Peyer's patch (tissue), 4 donors: ENCODE results near the gene LILRB2. TPM values are rescaled to one million over a fixed set of nuclear protein-coding genes. Genes with fewer than 3 reads are reported as not detected.
"Not testable (repeated sequence)": the region's sequence is repeated elsewhere in the genome, so short reads cannot be mapped to it uniquely, and the experiment has no call there.

Experiments
- DNase-seq, 3 donors: peaks; one replicate each; pipeline ENCODE4 v3.0.0-alpha.2; 2017 to 2019
- H3K27ac ChIP-seq, 4 donors: fragments of 200-600 bp; sonication (generic); one replicate each; pipeline ENCODE4 v1.5.1; 2016 to 2019
- H3K27me3 ChIP-seq, 2 donors: fragments of 200-600 bp; sonication (generic); one replicate each; pipeline ENCODE4 v1.5.1; 2019
- H3K36me3 ChIP-seq, 3 donors: fragments of 200-600 bp; sonication (generic); one replicate each; pipeline ENCODE4 v1.5.1; 2016 to 2019
- H3K4me1 ChIP-seq, 4 donors: fragments of 200-600 bp; sonication (generic); one replicate each; pipeline ENCODE4 v1.5.1; 2016 to 2019
- H3K4me3 ChIP-seq, 4 donors: fragments of 200-600 bp; sonication (generic); 1 replicate in 3 of 4; 2 replicates in 1 of 4; pipeline ENCODE4 v1.5.1; 2016 to 2019; ENCODE audit warnings: mild to moderate bottlenecking in 1 of 4
- H3K9me3 ChIP-seq, 4 donors: fragments of 200-600 bp; sonication (generic); one replicate each; pipeline ENCODE4 v1.5.1; 2016 to 2019; ENCODE audit warnings: mild to moderate bottlenecking in 1 of 4
- POLR2A ChIP-seq, 2 donors: fragments of 450-650 bp; IDR thresholded peaks; one replicate each; pipeline ENCODE4 v1.5.1; 2017; ENCODE audit warnings: antibody characterized with exemption in 2 of 2, mild to moderate bottlenecking in 2 of 2, moderate library complexity in 2 of 2
- small RNA-seq, 2 donors: library from RNA; depleted of rRNA; stranded (forward); fragments of <200 nt; gene quantifications; one replicate each; pipeline ENCODE3, GENCODE V24; 2016
- total RNA-seq, 4 donors: library from RNA; depleted of rRNA; stranded (reverse); fragments of >200 nt; gene quantifications; one replicate each; pipeline ENCODE4 v1.1.0, GENCODE V29; 2016
- TF ChIP-seq, protein P1 (sequence below), 6 experiments: fragments of 450-650 bp in 4 of 6; fragments of 200-600 bp in 2 of 6; sonication (generic) in 1 of 6; IDR thresholded peaks; one replicate each; pipeline ENCODE4 v1.5.1; 2017 to 2019; ENCODE audit warnings: antibody characterized with exemption in 6 of 6, mild to moderate bottlenecking in 3 of 6, moderate library complexity in 1 of 6

LILRB2 gene
- total RNA-seq, 4 donors from 2014 or later: 0.53 to 11.6 (median 1.6) TPM

DNA sequence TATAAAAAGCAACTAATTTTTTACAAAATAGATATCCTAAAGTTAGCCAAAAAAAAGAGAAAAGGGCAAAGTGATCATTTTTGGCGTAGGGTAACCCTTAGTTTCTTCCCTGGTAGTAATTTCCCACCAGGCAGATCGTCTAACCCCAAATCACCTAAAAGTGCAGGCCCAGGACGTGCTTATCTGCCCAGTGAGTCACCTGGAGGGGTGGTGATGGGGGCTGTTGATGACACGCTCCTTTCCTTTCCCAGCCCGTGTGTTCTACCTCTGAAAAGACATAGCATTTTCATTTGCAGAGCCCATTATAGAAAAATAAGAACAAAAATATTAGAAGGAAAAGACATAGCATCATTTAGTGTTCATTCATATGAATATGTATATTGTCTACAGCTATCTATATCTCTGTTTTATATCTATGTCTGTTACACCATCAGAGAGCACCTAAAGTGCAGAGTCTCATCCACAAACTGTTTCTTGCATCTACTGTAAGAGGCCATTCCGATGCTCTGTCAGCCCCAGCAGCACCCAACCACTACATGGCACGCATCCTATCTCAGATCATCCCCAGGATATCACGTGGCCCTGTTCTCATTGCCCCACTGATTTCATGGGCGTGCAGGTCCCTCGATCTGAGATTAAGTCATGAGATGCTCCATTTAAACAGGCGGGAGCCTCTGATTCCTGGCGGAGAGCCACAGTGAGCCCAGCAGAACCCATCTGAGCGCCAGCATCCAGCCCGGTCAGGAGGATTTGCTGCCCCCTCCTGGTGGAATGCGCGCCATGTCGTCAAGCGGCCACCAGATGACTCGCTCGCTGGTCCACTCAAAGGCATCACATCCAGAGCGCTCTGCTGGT is 49.6 kb downstream of the LILRB2 start:
- no peaks in the 10 kb centered on the region for H3K36me3 ChIP-seq
- peak in 1 of 2 donors; percentile 31 for TF ChIP-seq POLR2A (IDR thresholded peaks at IDR 0.05)
- TF ChIP-seq, protein P1, sequence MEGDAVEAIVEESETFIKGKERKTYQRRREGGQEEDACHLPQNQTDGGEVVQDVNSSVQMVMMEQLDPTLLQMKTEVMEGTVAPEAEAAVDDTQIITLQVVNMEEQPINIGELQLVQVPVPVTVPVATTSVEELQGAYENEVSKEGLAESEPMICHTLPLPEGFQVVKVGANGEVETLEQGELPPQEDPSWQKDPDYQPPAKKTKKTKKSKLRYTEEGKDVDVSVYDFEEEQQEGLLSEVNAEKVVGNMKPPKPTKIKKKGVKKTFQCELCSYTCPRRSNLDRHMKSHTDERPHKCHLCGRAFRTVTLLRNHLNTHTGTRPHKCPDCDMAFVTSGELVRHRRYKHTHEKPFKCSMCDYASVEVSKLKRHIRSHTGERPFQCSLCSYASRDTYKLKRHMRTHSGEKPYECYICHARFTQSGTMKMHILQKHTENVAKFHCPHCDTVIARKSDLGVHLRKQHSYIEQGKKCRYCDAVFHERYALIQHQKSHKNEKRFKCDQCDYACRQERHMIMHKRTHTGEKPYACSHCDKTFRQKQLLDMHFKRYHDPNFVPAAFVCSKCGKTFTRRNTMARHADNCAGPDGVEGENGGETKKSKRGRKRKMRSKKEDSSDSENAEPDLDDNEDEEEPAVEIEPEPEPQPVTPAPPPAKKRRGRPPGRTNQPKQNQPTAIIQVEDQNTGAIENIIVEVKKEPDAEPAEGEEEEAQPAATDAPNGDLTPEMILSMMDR (IDR thresholded peaks at IDR 0.05): peak; percentile 67 to 97 (median 90)
- no peaks in the 10 kb centered on the region for H3K27me3 ChIP-seq
- H3K9me3 ChIP-seq: no peaks in the 10 kb centered on the region
- peak; percentile 77 to 95 (median 91) for DNase-seq
- H3K27ac ChIP-seq: no peak overlapping the region
- H3K4me3 ChIP-seq: no peak overlapping the region
- H3K4me1 ChIP-seq: no peaks in the 10 kb centered on the region

DNA sequence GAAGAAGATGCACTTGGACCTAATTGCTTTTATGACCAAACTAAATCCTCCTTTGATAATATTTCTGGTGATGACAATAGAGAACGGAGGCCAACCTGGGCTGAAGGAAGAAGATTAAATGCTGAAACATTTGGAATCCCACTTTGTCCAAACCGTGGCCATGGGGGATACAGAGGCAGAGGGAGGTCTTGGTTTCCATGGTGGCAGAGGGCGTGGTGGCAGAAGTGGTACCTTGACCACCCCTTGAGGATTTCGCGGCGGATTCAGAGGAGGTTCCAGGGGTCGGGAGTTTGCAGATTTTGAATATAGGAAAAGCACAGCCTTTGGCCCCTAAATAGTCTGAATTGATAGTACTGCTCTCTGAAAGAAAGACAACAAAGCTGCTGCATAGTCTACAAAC is 50.9 kb downstream of the LILRB2 start:
- Histone ChIP-seq H3K27ac (no peak overlapping the region), H3K27me3 (no peaks in the 10 kb centered on the region), H3K4me3 (no peak overlapping the region), H3K36me3 (no peaks in the 10 kb centered on the region), H3K4me1 (no peaks in the 10 kb centered on the region), H3K9me3 (no peaks in the 10 kb centered on the region)
- DNase-seq: no peak
- TF ChIP-seq, protein P1 (IDR thresholded peaks at IDR 0.05): no peak
- no peak for TF ChIP-seq POLR2A (IDR thresholded peaks at IDR 0.05)

DNA sequence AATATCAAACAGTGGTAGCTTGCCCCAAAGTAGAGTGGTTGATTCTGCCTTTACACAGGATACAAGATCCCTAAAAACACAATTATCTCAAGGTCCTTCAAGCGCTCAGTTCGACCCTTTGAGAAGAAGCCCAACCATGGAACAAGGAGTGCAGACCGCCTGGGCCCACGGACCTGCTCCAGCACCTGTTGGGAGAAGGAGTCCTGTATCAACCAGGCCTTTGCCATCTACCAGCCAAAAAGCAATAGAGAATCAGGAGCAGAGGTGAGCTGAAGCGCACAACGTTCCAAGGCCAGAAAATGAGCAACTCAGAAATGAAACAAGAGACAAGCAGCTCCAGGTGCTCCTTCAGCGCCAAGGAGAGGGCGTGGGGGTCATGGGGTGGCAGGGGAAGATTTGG is 51.8 kb downstream of the LILRB2 start:
- no peaks in the 10 kb centered on the region for H3K27me3 ChIP-seq
- H3K27ac ChIP-seq: no peak overlapping the region
- TF ChIP-seq, protein P1 (IDR thresholded peaks at IDR 0.05): no peak
- no peak for TF ChIP-seq POLR2A (IDR thresholded peaks at IDR 0.05)
- no peaks in the 10 kb centered on the region for H3K36me3 ChIP-seq
- H3K4me3 ChIP-seq: no peak overlapping the region
- H3K4me1 ChIP-seq: no peaks in the 10 kb centered on the region
- peak in 1 of 3 donors; percentile 33 for DNase-seq
- H3K9me3 ChIP-seq: no peaks in the 10 kb centered on the region

DNA sequence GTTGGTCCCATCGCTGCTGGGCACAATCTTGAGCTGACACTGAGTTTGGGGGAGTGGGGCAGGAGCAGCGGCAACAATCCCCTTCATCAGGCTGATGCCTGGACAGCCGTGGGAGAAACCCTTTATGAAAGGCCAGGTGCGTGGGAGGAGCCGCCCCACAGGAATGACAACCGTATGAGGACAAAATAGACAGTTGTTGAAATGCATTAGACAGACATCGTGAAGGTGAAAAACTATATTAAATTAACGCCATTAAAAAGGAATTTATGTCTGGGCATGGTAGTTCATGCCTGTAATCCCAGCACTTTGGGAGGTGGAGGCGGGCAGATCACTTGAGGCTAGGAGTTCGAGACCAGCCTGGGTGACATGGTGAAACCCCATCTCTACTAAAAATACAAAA is 56.3 kb downstream of the LILRB2 start:
- H3K36me3 ChIP-seq, H3K27me3 ChIP-seq, H3K9me3 ChIP-seq, H3K4me1 ChIP-seq, H3K27ac ChIP-seq, H3K4me3 ChIP-seq: not testable (repeated sequence)
- peak in 1 of 3 donors; percentile 34 for DNase-seq

DNA sequence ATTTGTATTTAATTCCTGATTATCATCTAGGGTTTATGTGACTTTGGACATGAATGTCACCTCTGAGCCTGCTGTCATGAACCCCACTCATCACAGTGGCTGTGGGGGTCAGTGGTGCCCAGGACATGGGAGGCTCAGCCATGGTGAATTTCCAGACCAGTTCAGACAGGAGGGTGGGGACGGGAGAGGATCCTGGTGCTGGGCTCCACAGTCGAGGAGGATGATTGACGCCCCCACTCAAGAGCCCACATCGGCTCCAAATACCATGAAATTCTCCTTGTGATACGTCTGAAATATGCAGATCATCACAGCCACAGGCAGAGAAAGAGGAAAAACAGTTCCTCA is 57.0 kb downstream of the LILRB2 start:
- H3K27me3 ChIP-seq, H3K4me3 ChIP-seq, H3K9me3 ChIP-seq, H3K4me1 ChIP-seq, H3K36me3 ChIP-seq, H3K27ac ChIP-seq: not testable (repeated sequence)
- peak in 2 of 3 donors; percentile 2 to 25 for DNase-seq

Small RNA genes within 50 kb of the gene (small RNA-seq; reads per million reads assigned to genes)
- gene AC245884.12: 0 reads per million in 2 donors
- 0 reads per million in 2 donors for gene MIR4752
- gene RNU6-1307P: 0 reads per million in 2 donors

Other genes with a start within 250 kb of the LILRB2 start
- not detected for gene VSTM1, start 217.2 kb downstream of the LILRB2 start, total RNA-seq
- gene TARM1, start 199.7 kb downstream of the LILRB2 start, total RNA-seq: not detected
- 1 to 10 TPM in 1 of 4 donors, under 1 TPM in 1, not detected in 2; 0.70 to 1.7 TPM for gene OSCAR, start 180.3 kb downstream of the LILRB2 start, total RNA-seq
- gene NDUFA3, start 178.3 kb downstream of the LILRB2 start, total RNA-seq: 100 to 1,000 TPM in 1 of 4 donors, 10 to 100 TPM in 3; 40.6 to 156 (median 45.7) TPM
- 10 to 100 TPM in 2 of 4 donors, 1 to 10 TPM in 2; 9.3 to 15.7 (median 10.6) TPM for gene TFPT, start 165.5 kb downstream of the LILRB2 start, total RNA-seq
- 10 to 100 TPM; 23.3 to 75.1 (median 41.4) TPM for gene PRPF31, start 165.4 kb downstream of the LILRB2 start, total RNA-seq
- 10 to 100 TPM; 26.1 to 99.9 (median 38.9) TPM for gene CNOT3, start 143.3 kb downstream of the LILRB2 start, total RNA-seq
- gene LENG1, start 121.4 kb downstream of the LILRB2 start, total RNA-seq: 10 to 100 TPM in 2 of 4 donors, 1 to 10 TPM in 2; 2.9 to 28.9 (median 6.8) TPM
- gene TMC4, start 108.0 kb downstream of the LILRB2 start, total RNA-seq: 100 to 1,000 TPM in 3 of 4 donors, 10 to 100 TPM in 1; 38.0 to 281 (median 232) TPM
- 100 to 1,000 TPM in 3 of 4 donors, 10 to 100 TPM in 1; 85.8 to 370 (median 245) TPM for gene MBOAT7, start 91.5 kb downstream of the LILRB2 start, total RNA-seq
- 10 to 100 TPM; 29.7 to 50.4 (median 42.2) TPM for gene TSEN34, start 89.8 kb downstream of the LILRB2 start, total RNA-seq
- gene RPS9, start 80.3 kb downstream of the LILRB2 start, total RNA-seq: 1,000 to 10,000 TPM in 2 of 4 donors, 100 to 1,000 TPM in 2; 712 to 1,604 (median 941) TPM
- 10 to 100 TPM in 1 of 4 donors, 1 to 10 TPM in 2, not detected in 1; 3.1 to 16.5 (median 5.6) TPM for gene LILRB3, start 58.1 kb downstream of the LILRB2 start, total RNA-seq
- gene LILRA6, start 38.3 kb downstream of the LILRB2 start, total RNA-seq: 1 to 10 TPM in 2 of 4 donors, not detected in 2; 1.1 to 1.5 TPM
- 10 to 100 TPM in 2 of 4 donors, 1 to 10 TPM in 2; 6.1 to 17.6 (median 9.7) TPM for gene LILRB5, start 23.8 kb downstream of the LILRB2 start, total RNA-seq
- gene LILRA5, start 32.1 kb upstream of the LILRB2 start, total RNA-seq: 1 to 10 TPM in 2 of 4 donors, not detected in 2; 1.9 to 4.1 TPM
- gene LILRA4, start 58.1 kb upstream of the LILRB2 start, total RNA-seq: not detected
- 10 to 100 TPM in 2 of 4 donors, 1 to 10 TPM in 2; 2.6 to 51.2 (median 10.0) TPM for gene LAIR1, start 83.8 kb upstream of the LILRB2 start, total RNA-seq
- gene TTYH1, start 134.4 kb upstream of the LILRB2 start, total RNA-seq: under 1 TPM in 1 of 4 donors, not detected in 3; 0.35 TPM
- gene LENG8, start 168.1 kb upstream of the LILRB2 start, total RNA-seq: 100 to 1,000 TPM; 154 to 481 (median 360) TPM
- gene LENG9, start 182.7 kb upstream of the LILRB2 start, total RNA-seq: 10 to 100 TPM; 11.0 to 18.9 (median 15.8) TPM
- gene CDC42EP5, start 192.2 kb upstream of the LILRB2 start, total RNA-seq: 100 to 1,000 TPM in 1 of 4 donors, 10 to 100 TPM in 3; 38.0 to 133 (median 94.1) TPM
- not detected for gene LAIR2, start 221.7 kb upstream of the LILRB2 start, total RNA-seq